B cell (primary cell): ENCODE results near the gene BACH2. TPM values are rescaled to one million over a fixed set of nuclear protein-coding genes. Genes with fewer than 3 reads are reported as not detected.

Experiments
- ATAC-seq: fragments of 200-7000 bp; cut with Tn5 transposase; one replicate; pipeline ENCODE4 v1.10.0; 2021; ENCODE audit warnings: low read depth, mild to moderate bottlenecking, moderate number of reproducible peaks, moderate library complexity
- CTCF ChIA-PET: fragments of 350-600 bp; sonication (Branson Sonifier 250); formaldehyde crosslinking; loops from one replicate; lab custom pipeline; 2021; ENCODE audit warnings: antibody characterized with exemption, inconsistent platforms; lab: Charles Lee
- POLR2A ChIA-PET: fragments of 350-600 bp; sonication (Branson Sonifier 250); formaldehyde crosslinking; loops from one replicate; lab custom pipeline; 2021; ENCODE audit warnings: antibody characterized with exemption; lab: Charles Lee
- DNase-seq: peaks from one replicate; pipeline ENCODE4 v3.0.0; 2013
- H2AFZ ChIP-seq: 2 replicates; pipeline ENCODE4 v1.6.1; 2012; ENCODE audit warnings: mild to moderate bottlenecking, low read depth, low read length; ENCODE audit not compliant: insufficient read depth, poor library complexity, severe bottlenecking
- H3K27ac ChIP-seq, 2 donors: 1 replicate in 1 of 2; 2 replicates in 1 of 2; pipeline ENCODE4 v1.5.1; 2012 to 2013; ENCODE audit warnings: low read length in 2 of 2, mild to moderate bottlenecking in 2 of 2, moderate library complexity in 1 of 2
- H3K27me3 ChIP-seq, 4 experiments: fragments of 200-600 bp in 1 of 4; sonication (generic) in 1 of 4; replicated peaks in 1 of 4; 1 replicate in 2 of 4; 2 replicates in 2 of 4; pipeline versions ENCODE4 v1.6.1 to v1.7.0; 2013 to 2016; ENCODE audit warnings: low read length in 3 of 4, mild to moderate bottlenecking in 2 of 4, mixed read lengths in 1 of 4, moderate library complexity in 1 of 4; ENCODE audit not compliant: insufficient read depth in 4 of 4, control insufficient read depth in 3 of 4; ENCODE audit errors: control extremely low read depth in 1 of 4
- H3K36me3 ChIP-seq, 2 experiments: replicated peaks in 1 of 2; 1 replicate in 1 of 2; 2 replicates in 1 of 2; pipeline versions ENCODE4 v1.6.1 to v1.7.1; 2013; ENCODE audit warnings: low read length in 1 of 2; ENCODE audit not compliant: insufficient read depth in 2 of 2, control insufficient read depth in 1 of 2; ENCODE audit errors: control extremely low read depth in 1 of 2, extremely low read depth in 1 of 2
- H3K4me1 ChIP-seq, 2 donors: fragments of 200-600 bp in 1 of 2; sonication (generic) in 1 of 2; 1 replicate in 1 of 2; 2 replicates in 1 of 2; pipeline versions ENCODE4 v1.5.1 to v1.6.1; 2013 to 2017; ENCODE audit warnings: low read length in 2 of 2; ENCODE audit not compliant: control insufficient read depth in 2 of 2, insufficient read depth in 2 of 2
- H3K4me2 ChIP-seq: replicated peaks from 2 replicates; pipeline ENCODE3; 2012; ENCODE audit warnings: mild to moderate bottlenecking, low read depth, low read length; ENCODE audit not compliant: poor library complexity, severe bottlenecking
- H3K4me3 ChIP-seq, 5 experiments: fragments of 200-600 bp in 1 of 5; sonication (generic) in 1 of 5; 1 replicate in 3 of 5; 2 replicates in 2 of 5; pipeline versions ENCODE4 v1.5.1 to v1.7.0; 2011 to 2016; ENCODE audit warnings: low read length in 4 of 5, mild to moderate bottlenecking in 4 of 5, low read depth in 2 of 5, control low read depth in 1 of 5, moderate library complexity in 1 of 5; ENCODE audit not compliant: insufficient read depth in 1 of 5; ENCODE audit errors: control extremely low read depth in 1 of 5, extremely low read depth in 1 of 5
- H3K79me2 ChIP-seq: fragments of 200-600 bp; sonication (generic); one replicate; pipeline ENCODE4 v1.6.0; 2016; ENCODE audit warnings: low read length; ENCODE audit not compliant: control insufficient read depth, insufficient read depth
- H3K9ac ChIP-seq: fragments of 200-600 bp; sonication (generic); 2 replicates; pipeline ENCODE4 v1.6.1; 2017; ENCODE audit warnings: mild to moderate bottlenecking, low read length, moderate library complexity
- H3K9me3 ChIP-seq, 3 donors: one replicate each; pipeline versions ENCODE4 v1.6.1 to v1.7.1; 2013; ENCODE audit warnings: low read length in 2 of 3; ENCODE audit not compliant: control insufficient read depth in 2 of 3, insufficient read depth in 1 of 3; ENCODE audit errors: control extremely low read depth in 1 of 3
- H4K20me1 ChIP-seq: 2 replicates; pipeline ENCODE4 v1.6.0; 2012; ENCODE audit warnings: mild to moderate bottlenecking, low read length; ENCODE audit not compliant: insufficient read depth, control insufficient read depth, poor library complexity, severe bottlenecking
- H3K27ac Mint-ChIP-seq: one replicate; pipeline ENCODE4 v1.8.0; 2021; ENCODE audit warnings: mixed read lengths
- H3K27me3 Mint-ChIP-seq: one replicate; pipeline ENCODE4 v1.8.0; 2021; ENCODE audit warnings: mixed read lengths
- H3K4me1 Mint-ChIP-seq: one replicate; pipeline ENCODE4 v1.8.0; 2021; ENCODE audit warnings: mixed read lengths
- H3K4me3 Mint-ChIP-seq: one replicate; pipeline ENCODE4 v1.8.0; 2021; ENCODE audit warnings: mixed read lengths
- H3K9me3 Mint-ChIP-seq: one replicate; pipeline ENCODE4 v1.8.0; 2022; ENCODE audit warnings: mixed read lengths; ENCODE audit not compliant: insufficient read depth
- EZH2 ChIP-seq: IDR thresholded peaks from 2 replicates; pipeline ENCODE4 v1.6.1; 2012; ENCODE audit warnings: borderline replicate concordance, low read depth, mild to moderate bottlenecking, moderate library complexity, low read length; ENCODE audit not compliant: insufficient read depth, poor library complexity, severe bottlenecking
- WGBS: methylation state at CpG from one replicate; pipeline ENCODE4 v1.1.5; 2013; ENCODE audit warnings: missing lambda C conversion rate; ENCODE audit not compliant: insufficient coverage; 5-methylcytosine and 5-hydroxymethylcytosine counted together
- intact Hi-C: fragments of 100-400 bp; cut with micrococcal nuclease; formaldehyde crosslinking; loops from one replicate; pipeline ENCODE4 v1.10.0; 2022
- polyA plus RNA-seq: library from polyadenylated mRNA; depleted of rRNA; stranded (reverse); fragments of >200 nt; gene quantifications from 2 replicates; pipeline ENCODE4 v1.2.3, GENCODE V29; 2012
- total RNA-seq, 2 donors: library from RNA; stranded (reverse); fragments of 120-200 nt in 1 of 2; gene quantifications; 1 replicate in 1 of 2; 2 replicates in 1 of 2; pipeline versions ENCODE4 v1.2.3 to v1.2.4, GENCODE V29; 2013 to 2022
- TF ChIP-seq, protein P1 (sequence below): fragments of 200-600 bp; IDR thresholded peaks from one replicate; pipeline ENCODE4 v1.8.0; 2022; ENCODE audit warnings: antibody characterized with exemption, mild to moderate bottlenecking

BACH2 gene
- total and polyA plus RNA-seq, 2 donors (not counting 1 experiment from before 2014, with no cell fraction given), result 41.1 to 235 TPM

DNA sequence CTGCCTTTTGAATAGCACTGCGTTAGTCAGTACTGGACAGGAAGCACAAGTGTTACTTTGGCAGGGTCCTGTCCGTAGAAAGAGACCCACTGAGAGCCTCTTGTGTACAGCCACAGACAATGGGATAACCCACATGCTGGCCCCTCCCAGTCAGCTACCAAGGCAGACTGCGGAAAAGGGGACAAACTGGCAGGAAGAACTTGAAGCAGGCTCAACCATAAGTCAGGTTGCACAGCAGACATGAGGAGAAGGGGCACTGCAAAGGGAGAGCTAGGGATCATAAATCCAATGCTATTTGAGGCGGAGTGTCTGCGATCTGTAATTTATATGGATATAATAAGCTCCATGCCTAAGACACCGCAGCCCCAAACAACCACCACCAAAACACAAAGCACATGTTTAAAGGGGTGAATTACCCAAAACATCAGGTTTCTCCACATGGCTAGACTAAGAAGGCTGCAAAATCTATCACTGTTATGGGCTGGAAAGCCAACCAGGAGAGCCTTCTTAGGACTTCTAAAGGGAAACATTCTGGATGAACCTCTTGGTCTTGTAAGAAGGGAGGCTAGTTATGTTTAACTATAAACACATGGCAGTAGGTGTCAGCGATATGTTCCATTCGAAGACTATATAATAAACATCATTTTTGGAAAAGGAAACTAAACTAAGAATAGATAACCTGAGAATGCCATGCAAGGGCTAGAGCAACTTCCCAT is 141.7 kb downstream of the BACH2 start:
- Histone ChIP-seq H3K36me3 (peaks cover 0 to 22% of the 10 kb centered on the region in 2 experiments), H3K27me3 (no peaks in the 10 kb centered on the region), H3K9me3 (no peaks in the 10 kb centered on the region), H2AFZ (no peak overlapping the region), H3K4me2 (no peak overlapping the region), H3K4me3 (no peak overlapping the region), H3K4me1 (peaks cover 42 to 67% of the 10 kb centered on the region in 2 donors), H4K20me1 (peaks cover 83% of the 10 kb centered on the region), H3K27ac (peak overlapping the region in 1 of 2 donors; percentile 38), H3K79me2 (peaks cover 99% of the 10 kb centered on the region), H3K9ac (no peak overlapping the region)
- TF ChIP-seq, protein P1, sequence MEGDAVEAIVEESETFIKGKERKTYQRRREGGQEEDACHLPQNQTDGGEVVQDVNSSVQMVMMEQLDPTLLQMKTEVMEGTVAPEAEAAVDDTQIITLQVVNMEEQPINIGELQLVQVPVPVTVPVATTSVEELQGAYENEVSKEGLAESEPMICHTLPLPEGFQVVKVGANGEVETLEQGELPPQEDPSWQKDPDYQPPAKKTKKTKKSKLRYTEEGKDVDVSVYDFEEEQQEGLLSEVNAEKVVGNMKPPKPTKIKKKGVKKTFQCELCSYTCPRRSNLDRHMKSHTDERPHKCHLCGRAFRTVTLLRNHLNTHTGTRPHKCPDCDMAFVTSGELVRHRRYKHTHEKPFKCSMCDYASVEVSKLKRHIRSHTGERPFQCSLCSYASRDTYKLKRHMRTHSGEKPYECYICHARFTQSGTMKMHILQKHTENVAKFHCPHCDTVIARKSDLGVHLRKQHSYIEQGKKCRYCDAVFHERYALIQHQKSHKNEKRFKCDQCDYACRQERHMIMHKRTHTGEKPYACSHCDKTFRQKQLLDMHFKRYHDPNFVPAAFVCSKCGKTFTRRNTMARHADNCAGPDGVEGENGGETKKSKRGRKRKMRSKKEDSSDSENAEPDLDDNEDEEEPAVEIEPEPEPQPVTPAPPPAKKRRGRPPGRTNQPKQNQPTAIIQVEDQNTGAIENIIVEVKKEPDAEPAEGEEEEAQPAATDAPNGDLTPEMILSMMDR, result no peak
- TF ChIP-seq EZH2, result no peak
- intact Hi-C loops, result no loop called here
- no peak for ATAC-seq
- POLR2A ChIA-PET, result no interaction called here
- H3K4me1 Mint-ChIP-seq, result peaks cover 74% of the 10 kb centered on the region
- CTCF ChIA-PET, result no interaction called here
- H3K27ac Mint-ChIP-seq, result no peak overlapping the region
- no peaks in the 10 kb centered on the region for H3K9me3 Mint-ChIP-seq
- no peaks in the 10 kb centered on the region for H3K27me3 Mint-ChIP-seq
- 97% methylated on average over 2 of the region's 8 CpGs for WGBS
- no peak for DNase-seq
- no peak overlapping the region for H3K4me3 Mint-ChIP-seq
